Measurements from ENCODE around the gene C9orf153. TPM values are rescaled to one million over a fixed set of nuclear protein-coding genes. Genes with fewer than 3 reads are reported as not detected.

The C9orf153 gene
- total RNA-seq (2014; rRNA removed; shearing (Covaris generic)) (0.12 TPM in 1 of 2 replicates, not detected in the other), polyA plus RNA-seq (2016; fragmentation: Nextera tagmentation; extraction: Ambion mirVana) (0.24 and 0.29 TPM in 2 replicates)
- long read RNA-seq = 0 reads

- Mint-ChIP-seq H3K9me3 (no peaks in the 10 kb centered on the region), H3K27ac (no peak within 1 kb of the TSS), H3K36me3 (ENCODE audit: low read depth) (peaks cover 12% of the 10 kb centered on the region), H3K27me3 (ENCODE audit: insufficient read depth, low read depth, poor library complexity) (no peaks in the 10 kb centered on the region), H3K4me1 (peaks cover 2% of the 10 kb centered on the region; the same call in 1 of the 3 replicates), H3K4me3 (no peak within 1 kb of the TSS)
- ATAC-seq (no peak), DNase-seq (ENCODE audit: low spot score) (no peak)
- H3K9me2 ChIP-seq (ENCODE audit: insufficient read depth) = no peaks in the 10 kb centered on the region
- H3K4me2 ChIP-seq = no peak within 1 kb of the TSS
- TF ChIP-seq EZH2 (IDR thresholded peaks at IDR 0.05; ENCODE audit: low read depth, unreplicated experiment) (no peak), EZH2phosphoT487 (IDR thresholded peaks at IDR 0.05; ENCODE audit: unreplicated experiment) (no peak), ZNF331 (CRISPR knock-in tag; IDR thresholded peaks at IDR 0.05; ENCODE audit: low read depth) (no peak), ZNF114 (CRISPR knock-in tag; IDR thresholded peaks at IDR 0.05) (no peak), JUNB (IDR thresholded peaks at IDR 0.05; ENCODE audit: unreplicated experiment) (no peak), STAT1 (IDR thresholded peaks at IDR 0.05; ENCODE audit: unreplicated experiment) (no peak), NANOG (IDR thresholded peaks at IDR 0.05; ENCODE audit: borderline replicate concordance) (no peak), ZNF462 (CRISPR knock-in tag; IDR thresholded peaks at IDR 0.05) (no peak), ETS1 (IDR thresholded peaks at IDR 0.05) (no peak), REST (IDR thresholded peaks at IDR 0.05; ENCODE audit: unreplicated experiment) (no peak), CREB1 (CRISPR knock-in tag; IDR thresholded peaks at IDR 0.05; ENCODE audit: low read depth) (no peak), CTCF (conservative IDR thresholded peaks at IDR 0.05; ENCODE audit: low read depth in 2 of 2) (no peak), POLR2AphosphoS5 (IDR thresholded peaks at IDR 0.05; ENCODE audit: low read depth) (no peak)
- no peaks in the 10 kb centered on the region for H4K20me1 ChIP-seq (replicated peaks; ENCODE audit: insufficient read depth)
- 0 out of 2 replicates have a peak, but pooled peaks cover 2% of the 10 kb centered on the region for H3F3A ChIP-seq (replicated peaks; ENCODE audit: low read depth)
- no peaks in the 10 kb centered on the region for H3K4me1 ChIP-seq (ENCODE audit: insufficient read depth)
- no peak within 1 kb of the TSS for H3K4me3 ChIP-seq
- no peaks in the 10 kb centered on the region for H3K27me3 ChIP-seq (ENCODE audit: insufficient read depth)
- H3K27ac ChIP-seq (ENCODE audit: low read depth) = no peak within 1 kb of the TSS
- H3K36me3 ChIP-seq (ENCODE audit: insufficient read depth) = no peaks in the 10 kb centered on the region; the same call in 1 of the 2 replicates
- no peak within 1 kb of the TSS for H2AFZ ChIP-seq
- H3K79me2 ChIP-seq (replicated peaks; ENCODE audit: insufficient read depth) = no peaks in the 10 kb centered on the region
These were observed at the start of gene C9orf153 for GRCh38 chr9:86259557-86259956. Gene C9orf153 (minus strand): TSS chr9:86259657. CDS start chr9:86229603, 30,054 bp downstream.

Data from GM23338 (cell line).